Activated T-helper 1 cell treated with anti-CD3 and anti-CD28 coated beads, Interleukin-12 subunit alpha, Interleukin-12 subunit beta, Interleukin-2, Interleukin-4 antibody, amounts not matched to agents 30 ng/mL and 10 ng/mL and 1 ng/mL, durations not matched to agents 14 hours and 24 hours and 36 hours (primary cell): ENCODE results near the gene TRIM43. TPM values are rescaled to one million over a fixed set of nuclear protein-coding genes. Genes with fewer than 3 reads are reported as not detected.
"Not testable (repeated sequence)": the region's sequence is repeated elsewhere in the genome, so short reads cannot be mapped to it uniquely, and the experiment has no call there.

ENCODE experiments used
- DNase-seq: peaks from one replicate; pipeline ENCODE4 v3.0.0; 2021; ENCODE audit warnings: low spot score
- H3K27ac Mint-ChIP-seq: one replicate; pipeline ENCODE4 v1.8.0; 2021; ENCODE audit warnings: mild to moderate bottlenecking, mixed read lengths
- H3K27me3 Mint-ChIP-seq: one replicate; pipeline ENCODE4 v1.8.0; 2022; ENCODE audit warnings: mild to moderate bottlenecking, moderate library complexity, mixed read lengths; ENCODE audit not compliant: insufficient read depth
- H3K36me3 Mint-ChIP-seq: one replicate; pipeline ENCODE4 v1.8.0; 2021; ENCODE audit warnings: low read depth, mixed read lengths
- H3K4me1 Mint-ChIP-seq: one replicate; pipeline ENCODE4 v1.8.0; 2021; ENCODE audit warnings: low read depth, mixed read lengths
- H3K4me3 Mint-ChIP-seq: one replicate; pipeline ENCODE4 v1.8.0; 2021; ENCODE audit warnings: mild to moderate bottlenecking, moderate library complexity, mixed read lengths
- H3K9me3 Mint-ChIP-seq: one replicate; pipeline ENCODE4 v1.8.0; 2021; ENCODE audit warnings: mixed read lengths
- intact Hi-C: fragments of 100-400 bp; cut with micrococcal nuclease; formaldehyde crosslinking; loops from one replicate; pipeline ENCODE4 v1.15.1; 2024
- total RNA-seq: library from RNA; stranded (reverse); gene quantifications from 2 replicates; pipeline ENCODE4 v1.2.3, GENCODE V29; 2022

TRIM43 gene
- total RNA-seq, 1 donor from 2014 or later: not detected

- H3K36me3 Mint-ChIP-seq, DNase-seq, H3K9me3 Mint-ChIP-seq, H3K27me3 Mint-ChIP-seq, H3K4me1 Mint-ChIP-seq, H3K4me3 Mint-ChIP-seq, intact Hi-C loops, H3K27ac Mint-ChIP-seq: not testable (repeated sequence)
Observed at GRCh38 chr2:95646274-95646994, 54.6 kb downstream of the TRIM43 start.

GRCh38 chr2:95648894-95649544, 57.2 kb downstream of the TRIM43 start:
- H3K36me3 Mint-ChIP-seq, H3K4me3 Mint-ChIP-seq, DNase-seq, H3K27ac Mint-ChIP-seq, intact Hi-C loops, H3K4me1 Mint-ChIP-seq, H3K27me3 Mint-ChIP-seq, H3K9me3 Mint-ChIP-seq: not testable (repeated sequence)

Other genes with a start within 250 kb of the TRIM43 start
- gene FAHD2A, start 189.3 kb upstream of the TRIM43 start, total RNA-seq: 33.2 and 34.9 TPM in 2 replicates
- gene TRIM43B, start 107.2 kb upstream of the TRIM43 start, total RNA-seq: not detected in 2 replicates